ENCODE measurements around the gene KLHDC7A.

The KLHDC7A gene

DNA sequence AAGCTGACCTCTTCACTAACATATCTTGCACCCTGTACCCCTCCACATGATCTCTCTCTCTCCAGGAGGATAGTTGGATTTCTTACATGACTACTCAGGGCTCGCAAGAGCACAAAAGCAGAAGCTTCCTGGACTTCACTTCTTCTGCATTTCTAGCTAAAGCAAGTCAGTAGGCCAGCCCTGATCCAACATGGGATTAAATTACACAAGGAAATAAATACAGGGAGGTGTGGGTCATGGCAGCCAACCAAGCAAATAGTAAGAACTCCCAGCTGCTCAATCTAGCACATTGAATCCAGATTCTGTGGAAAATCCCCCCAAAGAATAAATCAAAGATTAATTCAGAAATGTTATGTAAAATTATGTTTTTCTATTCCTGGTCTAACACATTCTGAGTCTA lies 33.3 kb downstream of the KLHDC7A start:
- H3K4me3 ChIP-seq (ENCODE audit: low read depth, low read length), result no peak overlapping the region
- in situ Hi-C loops (cut with HindIII; ENCODE audit: low sequenced_read_pairs), result no loop called here
- TF ChIP-seq, protein P1, sequence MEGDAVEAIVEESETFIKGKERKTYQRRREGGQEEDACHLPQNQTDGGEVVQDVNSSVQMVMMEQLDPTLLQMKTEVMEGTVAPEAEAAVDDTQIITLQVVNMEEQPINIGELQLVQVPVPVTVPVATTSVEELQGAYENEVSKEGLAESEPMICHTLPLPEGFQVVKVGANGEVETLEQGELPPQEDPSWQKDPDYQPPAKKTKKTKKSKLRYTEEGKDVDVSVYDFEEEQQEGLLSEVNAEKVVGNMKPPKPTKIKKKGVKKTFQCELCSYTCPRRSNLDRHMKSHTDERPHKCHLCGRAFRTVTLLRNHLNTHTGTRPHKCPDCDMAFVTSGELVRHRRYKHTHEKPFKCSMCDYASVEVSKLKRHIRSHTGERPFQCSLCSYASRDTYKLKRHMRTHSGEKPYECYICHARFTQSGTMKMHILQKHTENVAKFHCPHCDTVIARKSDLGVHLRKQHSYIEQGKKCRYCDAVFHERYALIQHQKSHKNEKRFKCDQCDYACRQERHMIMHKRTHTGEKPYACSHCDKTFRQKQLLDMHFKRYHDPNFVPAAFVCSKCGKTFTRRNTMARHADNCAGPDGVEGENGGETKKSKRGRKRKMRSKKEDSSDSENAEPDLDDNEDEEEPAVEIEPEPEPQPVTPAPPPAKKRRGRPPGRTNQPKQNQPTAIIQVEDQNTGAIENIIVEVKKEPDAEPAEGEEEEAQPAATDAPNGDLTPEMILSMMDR (IDR thresholded peaks at IDR 0.05; ENCODE audit: low read depth, low read length), result no peak
- no peak for DNase-seq (ENCODE audit: low read depth, low spot score)

DNA sequence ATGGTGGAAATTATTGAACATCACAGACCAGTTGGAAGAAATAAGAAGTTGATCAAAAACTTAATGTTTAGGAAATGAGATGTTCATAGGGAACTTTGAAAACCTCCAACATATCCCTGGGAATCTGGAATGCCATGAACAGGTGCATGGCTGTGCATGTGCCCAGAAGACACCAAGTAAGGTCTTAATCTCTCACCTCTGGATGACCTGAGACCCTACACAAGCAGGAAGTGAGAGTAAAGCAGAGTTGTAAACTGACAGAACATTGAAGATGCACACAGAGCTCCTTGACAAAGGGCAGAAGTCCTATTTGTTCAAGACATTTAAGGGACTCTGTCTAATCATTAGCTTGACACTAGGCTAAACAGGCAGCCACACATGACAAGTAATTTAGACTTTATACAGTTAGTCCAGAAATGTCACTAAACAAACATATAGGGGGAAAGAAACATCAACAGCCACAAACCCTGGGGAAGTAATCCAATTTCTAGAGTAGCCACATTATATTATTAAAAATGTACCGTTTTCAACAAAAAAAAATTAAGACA lies 34.5 kb downstream of the KLHDC7A start:
- no peak overlapping the region for H3K4me3 ChIP-seq (ENCODE audit: low read depth, low read length)
- no peak for DNase-seq (ENCODE audit: low read depth, low spot score)
- TF ChIP-seq, protein P1 (IDR thresholded peaks at IDR 0.05; ENCODE audit: low read depth, low read length), result no peak
- in situ Hi-C loops (cut with HindIII; ENCODE audit: low sequenced_read_pairs), result no loop called here

DNA sequence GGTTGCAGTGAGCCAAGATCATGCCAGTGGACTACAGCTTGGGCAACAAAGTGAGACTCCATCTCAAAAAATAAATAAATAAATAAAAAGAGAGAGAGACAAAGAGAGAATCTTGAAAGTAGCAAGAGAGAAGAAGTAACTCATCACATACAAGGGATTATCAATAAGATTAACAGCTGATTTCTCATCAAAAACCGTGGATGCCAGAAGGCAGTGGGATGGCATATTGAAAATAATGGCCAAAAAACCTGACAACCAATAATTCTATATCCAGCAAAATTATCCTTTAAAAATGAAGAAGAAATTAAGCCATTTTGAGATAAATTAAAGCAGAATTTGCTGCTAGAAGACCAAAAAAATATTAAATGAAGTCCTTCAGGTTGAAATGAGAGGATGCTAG lies 35.7 kb downstream of the KLHDC7A start:
- TF ChIP-seq, protein P1 (IDR thresholded peaks at IDR 0.05; ENCODE audit: low read depth, low read length), result no peak
- DNase-seq (ENCODE audit: low read depth, low spot score), result no peak
- no peak overlapping the region for H3K4me3 ChIP-seq (ENCODE audit: low read depth, low read length)
- in situ Hi-C loops (cut with HindIII; ENCODE audit: low sequenced_read_pairs), result no loop called here

DNA sequence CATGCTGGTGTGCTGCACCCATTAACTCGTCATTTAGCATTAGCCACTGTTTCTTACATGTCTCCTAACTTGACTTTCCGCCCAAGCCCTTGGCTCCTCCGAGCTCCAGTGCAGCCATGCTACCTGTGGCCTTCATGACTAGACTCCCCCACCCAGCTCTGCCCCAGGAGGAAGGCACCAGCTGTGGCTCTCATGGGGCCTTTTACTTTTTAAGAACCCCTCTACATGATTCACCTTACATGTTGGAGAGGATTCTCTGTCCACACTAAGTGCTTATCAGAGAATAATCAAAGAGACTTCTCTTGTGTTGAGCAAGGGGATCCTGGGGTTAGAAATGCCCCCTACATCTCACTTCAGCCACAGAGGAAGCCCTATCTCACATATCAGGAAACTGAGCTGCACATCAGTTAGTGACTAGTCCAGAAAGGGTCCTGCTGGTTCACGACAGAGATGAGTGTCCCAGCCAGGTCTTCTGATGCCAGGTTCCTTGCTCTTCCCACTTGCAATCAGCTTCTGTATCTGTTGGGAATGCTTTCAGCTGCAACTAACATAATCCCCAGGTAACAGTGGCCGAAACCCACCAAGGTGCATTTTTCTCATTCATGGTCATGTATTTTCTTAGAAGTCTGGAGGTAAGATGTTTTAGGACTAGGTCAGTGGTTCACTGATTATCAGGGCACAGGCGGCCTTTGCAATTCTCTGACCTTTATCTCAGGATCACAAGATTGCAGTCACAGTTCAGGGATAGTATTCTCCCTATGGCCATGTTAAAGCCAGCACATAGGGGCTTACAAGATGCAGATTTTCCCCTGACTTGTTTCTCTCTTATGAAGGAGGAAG lies 45.9 kb downstream of the KLHDC7A start:
- DNase-seq (ENCODE audit: low read depth, low spot score), result no peak
- TF ChIP-seq, protein P1 (IDR thresholded peaks at IDR 0.05; ENCODE audit: low read depth, low read length), result no peak
- in situ Hi-C loops (cut with HindIII; ENCODE audit: low sequenced_read_pairs), result no loop called here
- H3K4me3 ChIP-seq (ENCODE audit: low read depth, low read length), result no peak overlapping the region

DNA sequence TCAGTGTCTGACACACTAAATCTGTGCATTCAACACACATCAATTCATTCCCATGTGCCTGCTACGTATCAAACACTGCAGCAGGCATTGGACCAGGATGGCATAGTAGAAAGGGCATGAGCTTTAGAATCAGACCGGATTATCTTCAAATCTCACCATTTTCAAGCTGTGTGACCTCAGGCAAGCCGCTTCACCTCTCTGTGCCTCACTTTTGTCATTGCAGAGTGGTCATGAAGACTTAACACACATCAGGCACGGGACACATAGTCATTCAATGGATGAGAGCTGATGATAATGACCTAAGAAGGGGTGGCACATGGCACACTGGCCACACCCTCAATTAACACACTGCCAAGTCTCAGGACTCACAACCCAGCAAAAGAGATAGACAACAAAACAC lies 46.8 kb downstream of the KLHDC7A start:
- in situ Hi-C loops (cut with HindIII; ENCODE audit: low sequenced_read_pairs), result no loop called here
- DNase-seq (ENCODE audit: low read depth, low spot score), result no peak
- no peak overlapping the region for H3K4me3 ChIP-seq (ENCODE audit: low read depth, low read length)
- TF ChIP-seq, protein P1 (IDR thresholded peaks at IDR 0.05; ENCODE audit: low read depth, low read length), result no peak

DNA sequence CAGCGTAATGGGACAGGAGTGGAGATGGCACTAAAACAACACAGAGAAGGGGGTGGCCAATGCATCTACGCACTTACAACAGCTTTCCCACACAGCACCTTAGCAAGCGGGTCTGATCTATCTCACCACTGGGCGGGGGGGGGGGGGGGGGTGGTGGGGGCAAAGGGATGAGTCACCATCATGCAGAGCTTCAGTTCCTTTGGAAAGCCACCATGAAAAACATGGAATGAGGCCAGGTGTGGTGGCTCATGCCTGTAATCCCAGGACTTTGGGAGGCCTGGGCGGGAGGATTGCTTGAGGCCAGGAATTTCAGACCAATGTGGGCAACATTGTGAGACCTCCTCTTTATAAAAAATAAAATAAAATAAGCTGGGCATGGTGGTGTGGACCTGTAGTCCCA lies 47.2 kb downstream of the KLHDC7A start:
- TF ChIP-seq, protein P1 (IDR thresholded peaks at IDR 0.05; ENCODE audit: low read depth, low read length), result no peak
- H3K4me3 ChIP-seq (ENCODE audit: low read depth, low read length), result no peak overlapping the region
- no peak for DNase-seq (ENCODE audit: low read depth, low spot score)
- in situ Hi-C loops (cut with HindIII; ENCODE audit: low sequenced_read_pairs), result no loop called here

All from astrocyte of the spinal cord (primary cell).